ENCODE measurements around the gene USP20.
A peak's percentile ranks its signal among the peaks of the same experiment; 100 is the strongest.

USP20 gene

GRCh38 chr9:129848712-129849441, 13.6 kb downstream of the USP20 start:
- in situ Hi-C loops (cut with MboI; ENCODE audit: low pct_unique_long_range_greater_than_20kb, low sequenced_read_pairs), result no loop called here
- DNase-seq, result no peak

GRCh38 chr9:129849901-129850300, 14.6 kb downstream of the USP20 start:
- DNase-seq, result no peak
- in situ Hi-C loops (cut with MboI; ENCODE audit: low pct_unique_long_range_greater_than_20kb, low sequenced_read_pairs), result no loop called here

DNA sequence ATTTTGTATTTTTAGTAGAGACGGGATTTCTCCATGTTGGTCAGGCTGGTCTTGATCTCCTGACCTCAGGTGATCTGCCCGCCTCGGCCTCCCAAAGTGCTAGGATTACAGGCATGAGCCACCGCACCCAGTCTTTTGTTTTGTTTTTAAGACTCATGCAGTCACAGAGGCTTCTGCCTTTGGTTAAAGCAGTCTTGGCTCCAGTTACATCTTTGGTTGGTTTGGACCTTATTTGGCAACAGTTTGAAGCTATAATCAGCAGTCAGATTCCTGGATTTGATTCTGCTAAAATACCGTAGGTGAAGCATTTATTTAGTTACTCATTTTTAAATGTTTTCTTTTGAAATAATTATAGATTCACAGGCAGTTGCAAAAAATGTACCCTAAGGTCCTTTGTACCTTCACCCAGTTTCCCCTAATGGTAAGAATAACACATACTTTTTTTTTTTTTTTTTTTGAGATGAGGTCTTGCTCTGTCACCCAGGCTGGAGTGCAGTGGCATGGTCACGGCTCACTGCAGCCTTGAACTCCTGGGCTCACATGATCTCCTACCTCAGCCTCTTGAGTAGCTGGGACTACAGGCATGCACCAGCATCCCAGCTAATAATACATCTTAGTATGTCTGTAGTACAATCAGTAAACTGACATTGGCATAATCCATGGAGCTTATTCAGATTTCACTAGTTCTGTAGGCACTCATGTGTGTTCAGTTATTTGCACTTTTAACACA, 15.7 kb downstream of the USP20 start:
- no peak for DNase-seq
- in situ Hi-C loops (cut with MboI; ENCODE audit: low pct_unique_long_range_greater_than_20kb, low sequenced_read_pairs), result no loop called here

DNA sequence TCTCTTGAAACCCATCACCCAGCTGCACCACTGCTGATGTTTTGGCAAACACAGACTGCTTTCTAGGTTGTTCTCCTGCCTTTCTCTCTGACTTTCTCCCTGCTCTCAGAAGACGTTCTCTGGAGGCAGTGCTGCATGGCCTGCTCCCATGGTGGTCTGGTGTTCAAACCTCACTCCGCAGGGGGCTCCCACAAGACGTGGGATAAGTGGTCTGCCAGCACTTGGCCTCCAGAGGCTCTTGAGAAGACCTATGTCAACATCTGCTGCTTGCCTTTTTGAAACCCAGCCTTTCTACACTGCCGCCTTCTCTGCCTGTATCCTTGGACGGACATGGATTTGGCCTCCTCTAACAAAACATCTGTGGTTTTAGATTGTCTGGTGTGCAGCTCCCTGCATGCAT, 16.6 kb downstream of the USP20 start:
- in situ Hi-C loops (cut with MboI; ENCODE audit: low pct_unique_long_range_greater_than_20kb, low sequenced_read_pairs), result no loop called here
- no peak for DNase-seq

GRCh38 chr9:129852579-129852978, 17.3 kb downstream of the USP20 start:
- in situ Hi-C loops (cut with MboI; ENCODE audit: low pct_unique_long_range_greater_than_20kb, low sequenced_read_pairs), result no loop called here
- DNase-seq, result no peak

- DNase-seq, result no peak
- in situ Hi-C loops (cut with MboI; ENCODE audit: low pct_unique_long_range_greater_than_20kb, low sequenced_read_pairs), result no loop called here
These were observed 18.4 kb downstream of the USP20 start for GRCh38 chr9:129853614-129854013.

- in situ Hi-C loops (cut with MboI; ENCODE audit: low pct_unique_long_range_greater_than_20kb, low sequenced_read_pairs), result no loop called here
- no peak for DNase-seq
These were observed 19.4 kb downstream of the USP20 start for GRCh38 chr9:129854588-129855110.

DNA sequence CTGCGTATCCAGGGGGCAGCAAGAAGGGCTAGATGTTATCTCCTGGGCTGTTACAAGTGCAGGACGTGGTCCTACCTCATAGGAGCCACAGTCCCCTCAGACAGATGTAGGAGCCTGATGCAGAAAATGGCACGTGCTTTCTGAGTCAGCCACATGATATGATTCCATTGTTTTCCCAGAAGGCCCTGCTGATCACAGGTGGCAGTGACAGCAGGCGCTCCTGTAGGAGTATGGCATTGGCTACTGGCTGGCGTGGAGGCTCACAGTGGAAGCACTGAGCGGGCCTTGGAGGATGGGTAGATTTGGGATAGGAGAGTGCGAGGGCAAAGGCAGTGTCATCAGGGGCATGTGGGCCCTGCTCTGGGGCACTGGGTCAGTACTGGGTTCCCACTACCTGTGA, 21.9 kb downstream of the USP20 start:
- in situ Hi-C loops (cut with MboI; ENCODE audit: low pct_unique_long_range_greater_than_20kb, low sequenced_read_pairs), result no loop called here
- no peak for DNase-seq

DNA sequence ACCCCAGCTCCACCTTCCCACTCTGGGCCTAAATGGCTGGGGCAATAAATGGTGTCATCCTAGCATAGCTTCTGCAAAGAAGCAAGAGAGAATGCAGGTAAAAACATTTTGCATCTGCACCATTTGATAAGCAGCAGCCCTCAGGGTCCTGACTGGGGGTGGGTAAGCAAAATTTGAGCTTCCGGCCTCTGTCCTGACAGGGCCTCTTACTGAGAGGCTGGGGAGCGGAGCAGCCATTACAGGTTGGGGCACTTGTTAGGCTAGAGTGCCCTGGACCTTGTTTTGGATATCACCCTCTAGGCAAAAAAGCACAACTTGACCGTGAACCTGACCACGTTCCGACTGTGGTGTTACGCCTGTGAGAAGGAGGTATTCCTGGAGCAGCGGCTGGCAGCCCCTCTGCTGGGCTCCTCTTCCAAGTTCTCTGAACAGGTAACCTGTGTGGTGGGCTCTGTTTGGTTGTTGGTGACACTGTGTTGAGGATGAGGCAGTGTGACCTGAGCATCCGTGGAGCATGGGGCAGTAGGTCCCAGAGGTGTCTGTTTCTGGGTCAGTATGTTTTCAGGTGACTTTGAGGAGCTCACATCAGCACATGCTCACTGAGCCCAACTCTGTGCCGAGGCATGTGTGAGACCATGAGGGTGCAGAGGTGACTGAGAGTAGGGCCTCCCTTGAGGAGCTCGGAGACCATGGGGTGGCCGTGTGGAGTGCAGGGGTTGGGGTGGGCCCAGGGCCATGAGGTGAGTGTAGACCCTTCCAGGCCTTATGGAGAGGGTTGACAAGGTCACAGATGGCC, 23.1 kb downstream of the USP20 start:
- in situ Hi-C loops (cut with MboI; ENCODE audit: low pct_unique_long_range_greater_than_20kb, low sequenced_read_pairs), result no loop called here
- DNase-seq, result no peak

DNA sequence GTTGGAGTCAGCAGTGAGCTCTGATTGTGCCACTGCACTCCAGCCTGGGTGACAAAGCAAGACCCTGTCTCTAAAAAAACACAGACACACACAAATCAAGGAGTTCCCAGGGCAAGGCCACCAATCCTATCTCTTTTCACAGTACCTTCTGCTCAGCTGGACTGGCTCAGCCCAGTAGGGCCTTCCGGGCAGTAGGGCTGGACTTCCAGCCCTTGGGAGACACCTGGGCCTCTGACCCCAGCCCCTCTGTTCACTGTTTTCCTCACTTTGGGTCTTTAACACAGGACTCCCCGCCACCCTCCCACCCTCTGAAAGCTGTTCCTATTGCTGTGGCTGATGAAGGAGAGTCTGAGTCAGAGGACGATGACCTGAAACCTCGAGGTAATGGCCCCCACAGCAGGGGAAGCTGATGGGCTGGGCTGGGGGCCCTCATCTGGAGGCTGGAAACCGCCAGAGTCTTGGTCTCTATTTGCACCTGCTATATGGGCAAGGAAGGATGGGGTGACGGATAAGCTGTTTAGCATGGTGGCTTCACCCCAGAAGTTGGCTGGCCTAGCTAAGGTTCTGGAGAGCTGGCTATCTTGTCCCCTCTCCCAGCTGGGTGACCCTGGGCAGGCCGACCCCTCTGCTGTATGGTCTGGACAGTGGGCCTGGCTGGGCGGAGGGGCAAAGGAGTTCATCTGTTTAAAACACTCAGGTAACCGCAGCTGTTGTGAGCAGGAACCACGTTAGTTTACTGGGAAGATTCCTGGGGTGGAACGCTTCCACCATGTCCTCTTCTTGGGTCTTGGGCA, 25.6 kb downstream of the USP20 start:
- no peak for DNase-seq
- in situ Hi-C loops (cut with MboI; ENCODE audit: low pct_unique_long_range_greater_than_20kb, low sequenced_read_pairs), result no loop called here

- no peak for DNase-seq
- in situ Hi-C loops (cut with MboI; ENCODE audit: low pct_unique_long_range_greater_than_20kb, low sequenced_read_pairs), result no loop called here
These were observed 26.2 kb downstream of the USP20 start for GRCh38 chr9:129861447-129861827.

GRCh38 chr9:129863059-129863690, 27.9 kb downstream of the USP20 start:
- in situ Hi-C loops (cut with MboI; ENCODE audit: low pct_unique_long_range_greater_than_20kb, low sequenced_read_pairs), result no loop called here
- peak; percentile 98 for DNase-seq

GRCh38 chr9:129864991-129865647, 29.9 kb downstream of the USP20 start:
- peak; percentile 11 for DNase-seq
- in situ Hi-C loops (cut with MboI; ENCODE audit: low pct_unique_long_range_greater_than_20kb, low sequenced_read_pairs), result no loop called here

GRCh38 chr9:129865668-129866320, 30.5 kb downstream of the USP20 start:
- in situ Hi-C loops (cut with MboI; ENCODE audit: low pct_unique_long_range_greater_than_20kb, low sequenced_read_pairs), result no loop called here
- DNase-seq, result no peak

DNA sequence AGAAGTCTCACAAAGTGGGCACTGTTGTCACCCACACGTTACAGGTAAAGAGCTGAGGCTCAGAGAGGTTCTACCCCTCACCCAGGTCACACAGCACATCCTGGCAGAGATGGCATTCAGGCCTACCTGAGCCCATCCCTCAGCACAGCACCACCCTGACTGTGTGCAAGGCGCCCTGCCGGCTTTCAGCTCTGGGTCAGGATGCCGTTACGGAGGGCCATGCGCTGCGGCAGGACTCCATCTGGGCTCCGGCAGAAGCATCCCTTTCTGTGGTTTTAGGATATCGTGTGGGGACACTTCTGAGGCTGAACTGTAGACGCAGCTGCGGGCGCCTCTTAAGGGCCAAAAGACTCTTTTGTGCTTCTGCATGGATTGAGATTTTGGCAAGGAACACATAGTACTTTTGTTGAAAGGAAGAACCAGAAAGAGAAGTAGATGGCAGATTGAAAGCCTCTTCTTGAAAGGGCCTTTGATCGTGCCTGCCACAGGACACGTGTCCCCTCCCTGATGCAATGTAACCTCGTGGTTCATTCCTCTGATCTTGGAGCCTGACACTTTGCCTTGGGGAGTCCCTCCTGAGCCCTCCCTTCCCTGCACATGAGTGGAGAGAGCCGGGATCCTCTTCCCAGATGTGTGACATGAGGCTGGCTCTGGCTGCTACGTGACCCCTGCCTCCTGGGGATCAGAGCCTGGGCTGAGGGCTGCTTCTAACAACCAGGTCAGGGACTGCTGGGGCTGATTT, 31.3 kb downstream of the USP20 start:
- no peak for DNase-seq
- in situ Hi-C loops (cut with MboI; ENCODE audit: low pct_unique_long_range_greater_than_20kb, low sequenced_read_pairs), result no loop called here

- in situ Hi-C loops (cut with MboI; ENCODE audit: low pct_unique_long_range_greater_than_20kb, low sequenced_read_pairs), result no loop called here
- peak; percentile 8 for DNase-seq
These were observed 32.1 kb downstream of the USP20 start for GRCh38 chr9:129867136-129868022.

Data from KBM-7 (cell line).